Left lung (tissue), 14 donors: ENCODE results near the gene SLAMF7. TPM values are rescaled to one million over a fixed set of nuclear protein-coding genes. Genes with fewer than 3 reads are reported as not detected.
"Not testable (repeated sequence)": the region's sequence is repeated elsewhere in the genome, so short reads cannot be mapped to it uniquely, and the experiment has no call there.

Experiments used
- ATAC-seq: fragments of 200-7000 bp; cut with Tn5 transposase; one replicate; pipeline ENCODE4 v1.9.1; 2020; ENCODE audit warnings: moderate library complexity
- DNase-seq, 4 donors: peaks; one replicate each; pipeline ENCODE4 v3.0.0-alpha.2; 2013 to 2020
- H3K27ac ChIP-seq, 2 donors: fragments of 200-600 bp; sonication (generic) in 1 of 2; one replicate each; pipeline versions ENCODE4 v1.5.0 to v1.8.0; 2020 to 2021
- H3K27me3 ChIP-seq, 2 donors: fragments of 200-600 bp; sonication (generic) in 1 of 2; one replicate each; pipeline versions ENCODE4 v1.5.0 to v1.8.0; 2020 to 2021
- H3K36me3 ChIP-seq, 2 donors: fragments of 200-600 bp; sonication (generic) in 1 of 2; one replicate each; pipeline versions ENCODE4 v1.5.0 to v1.8.0; 2020 to 2021
- H3K4me1 ChIP-seq, 2 donors: fragments of 200-600 bp; one replicate each; pipeline ENCODE4 v1.8.0; 2021
- H3K4me3 ChIP-seq, 2 donors: fragments of 200-600 bp; sonication (generic) in 1 of 2; one replicate each; pipeline versions ENCODE4 v1.5.0 to v1.8.0; 2020 to 2021; ENCODE audit warnings: mild to moderate bottlenecking in 1 of 2
- H3K9me3 ChIP-seq, 2 donors: fragments of 200-600 bp; sonication (generic) in 1 of 2; one replicate each; pipeline versions ENCODE4 v1.5.0 to v1.8.0; 2020 to 2021
- CTCF ChIP-seq, 2 donors: fragments of 200-600 bp; sonication (generic) in 1 of 2; IDR thresholded peaks; one replicate each; pipeline versions ENCODE4 v1.5.0 to v1.8.0; 2021; ENCODE audit warnings: antibody characterized with exemption in 2 of 2
- intact Hi-C, 2 donors: fragments of 100-400 bp; cut with DNase I; formaldehyde crosslinking; loops; one replicate each; pipeline versions ENCODE4 v1.11.2 to v1.14.2; 2022
- long read RNA-seq, 12 donors: library from polyadenylated mRNA in 2 of 12; unstranded in 2 of 12; transcript quantifications; one replicate each; pipeline ENCODE4 v2.0.0 and lab custom pipeline, GENCODE V29; 2019 to 2026
- polyA plus RNA-seq, 6 donors: library from polyadenylated mRNA; unstranded; fragments of 120-200 nt; gene quantifications; one replicate each; pipeline ENCODE4 v1.2.1, GENCODE V29; 2013; ENCODE audit not compliant: insufficient read length in 6 of 6
- total RNA-seq, 2 donors: library from RNA; stranded (reverse); fragmentation: NEBNext Ultra II Directional; extraction: Animal tissue kit (Norgen Biotek cat#: 25700); gene quantifications; one replicate each; pipeline ENCODE4 v1.2.1, GENCODE V29; 2021
- donor health status: DM: no; HTN: yes; CAD: no.
- donor health status: DM: no; HTN: no; CAD: no.

SLAMF7 gene
- total RNA-seq (10 to 100 TPM; 16.9 to 33.8 TPM), polyA plus RNA-seq (1 to 10 TPM in 3 of 6 donors, under 1 TPM in 3; 0.77 to 1.7 (median 1.00) TPM)
- long read RNA-seq, donor 1, result 0 reads
- long read RNA-seq, donor 2, result 0 reads
- long read RNA-seq, donor 3, result 0 reads
- long read RNA-seq, donor 4, partial matches to known transcripts, result 1 of 4 reads
- long read RNA-seq, donor 4, other reads (novel, unspliced or antisense), result 1 of 4 reads
- long read RNA-seq, donor 5, result 0 reads
- long read RNA-seq, donor 6, result 0 reads
- long read RNA-seq, donor 7, result 0 reads
- long read RNA-seq, donor 8, partial matches to known transcripts, result 0 of 1 reads
- long read RNA-seq, donor 8, other reads (novel, unspliced or antisense), result 0 of 1 reads
- long read RNA-seq, donor 9, result 0 reads
- long read RNA-seq, donor 10, partial matches to known transcripts, result 2 of 8 reads
- long read RNA-seq, donor 10, other reads (novel, unspliced or antisense), result 2 of 8 reads
- long read RNA-seq, donor 11, result 0 reads
- long read RNA-seq, donor 12, result 0 reads

DNA sequence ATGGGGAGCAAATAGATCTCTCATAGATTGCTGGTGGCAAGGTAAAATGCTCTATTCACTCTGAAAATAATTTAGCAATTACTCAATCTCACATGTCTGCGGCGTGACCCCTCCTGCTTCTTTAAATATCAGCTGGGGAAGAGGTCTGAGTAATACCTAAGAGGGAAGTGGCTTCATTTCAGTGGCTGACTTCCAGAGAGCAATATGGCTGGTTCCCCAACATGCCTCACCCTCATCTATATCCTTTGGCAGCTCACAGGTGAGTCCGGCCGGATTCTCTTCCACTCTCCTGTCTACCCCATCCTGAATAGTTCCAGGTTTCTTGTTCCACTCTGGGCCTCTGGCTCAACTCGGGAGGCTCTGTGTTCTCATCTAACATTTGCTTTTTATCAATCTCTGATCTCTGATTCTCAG, at the start of gene SLAMF7:
SLAMF7 (plus strand) TSS at position 150 of the 414 bp plus-strand sequence; CDS start at position 205, 55 bp downstream.
- no peak for TF ChIP-seq CTCF (IDR thresholded peaks at IDR 0.05)
- ATAC-seq, result peak; percentile 84
- peak within 1 kb of the TSS in 1 of 2 donors; percentile 43 for H3K4me3 ChIP-seq

GRCh38 chr1:160692390-160692789, 46.7 kb upstream of the SLAMF7 start:
- H3K4me1 ChIP-seq, intact Hi-C loops, H3K9me3 ChIP-seq, H3K36me3 ChIP-seq, DNase-seq, H3K27ac ChIP-seq, ATAC-seq, H3K4me3 ChIP-seq, H3K27me3 ChIP-seq: not testable (repeated sequence)
- peak in 1 of 2 donors; percentile 12 for TF ChIP-seq CTCF (IDR thresholded peaks at IDR 0.05)

More for the DNA sequence above, at the start of gene SLAMF7:
- Histone ChIP-seq H3K4me1 (peaks cover 0 to 51% of the 10 kb centered on the region in 2 donors), H3K27me3 (no peaks in the 10 kb centered on the region), H3K9me3 (peaks cover 0 to 12% of the 10 kb centered on the region in 2 donors), H3K27ac (peak within 1 kb of the TSS in 1 of 2 donors; percentile 57), H3K36me3 (no peaks in the 10 kb centered on the region)
- intact Hi-C loops, result no loop called here
- DNase-seq, result peak in 1 of 4 donors; percentile 42

DNA sequence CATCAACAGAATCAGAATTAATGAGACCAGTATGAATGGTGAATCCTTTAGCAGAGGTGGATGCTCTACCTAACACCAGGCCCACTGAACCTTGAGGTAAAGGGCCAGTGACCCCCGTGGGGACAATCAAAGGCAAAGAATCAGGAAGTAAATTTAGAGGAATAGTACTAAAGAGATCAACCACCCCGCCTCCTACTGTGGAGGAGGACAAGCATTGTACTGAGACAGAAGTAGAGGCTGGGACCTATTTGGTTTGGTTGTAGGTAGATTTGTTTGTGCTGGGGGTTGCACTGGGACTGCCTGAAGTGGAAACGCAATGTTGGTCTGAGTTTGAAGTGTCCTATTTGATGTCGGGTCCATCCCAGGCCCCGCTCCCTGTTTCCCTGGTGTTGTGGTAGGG, 36.9 kb upstream of the SLAMF7 start:
- Histone ChIP-seq H3K27ac (no peak overlapping the region), H3K27me3 (no peaks in the 10 kb centered on the region), H3K36me3 (no peaks in the 10 kb centered on the region), H3K4me1 (peaks cover 0 to 44% of the 10 kb centered on the region in 2 donors), H3K4me3 (no peak overlapping the region), H3K9me3 (no peaks in the 10 kb centered on the region)
- intact Hi-C loops, result no loop called here
- no peak for ATAC-seq
- no peak for TF ChIP-seq CTCF (IDR thresholded peaks at IDR 0.05)
- DNase-seq, result no peak

DNA sequence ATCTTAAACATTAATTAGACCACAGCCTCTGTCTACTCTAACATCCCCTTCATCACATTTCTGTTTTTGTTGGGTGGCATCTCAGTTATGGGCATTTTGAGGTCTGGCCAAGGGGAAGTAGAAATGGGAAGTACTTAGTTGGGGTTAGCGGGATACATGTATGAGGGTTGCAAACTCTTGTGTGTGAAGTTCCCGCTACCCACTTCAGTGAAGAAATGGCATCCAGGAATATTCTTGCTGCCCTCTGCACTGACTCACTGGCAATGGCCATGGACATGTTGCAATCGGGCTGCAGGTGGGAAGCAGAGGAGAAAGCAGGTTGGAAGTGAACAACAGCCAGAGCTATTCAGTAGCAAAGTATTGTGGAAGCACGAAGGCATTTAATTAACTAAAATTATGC, 34.8 kb upstream of the SLAMF7 start:
- intact Hi-C loops, result no loop called here
- DNase-seq (peak in 2 of 4 donors; percentile 43 to 69), ATAC-seq (peak; percentile 74)
- H3K27ac ChIP-seq, result peak overlapping the region in 1 of 2 donors; percentile 88
- no peak overlapping the region for H3K4me3 ChIP-seq
- peaks cover 0 to 60% of the 10 kb centered on the region in 2 donors for H3K4me1 ChIP-seq
- no peak for TF ChIP-seq CTCF (IDR thresholded peaks at IDR 0.05)
- H3K36me3 ChIP-seq, result no peaks in the 10 kb centered on the region
- H3K27me3 ChIP-seq, result no peaks in the 10 kb centered on the region
- H3K9me3 ChIP-seq, result no peaks in the 10 kb centered on the region

DNA sequence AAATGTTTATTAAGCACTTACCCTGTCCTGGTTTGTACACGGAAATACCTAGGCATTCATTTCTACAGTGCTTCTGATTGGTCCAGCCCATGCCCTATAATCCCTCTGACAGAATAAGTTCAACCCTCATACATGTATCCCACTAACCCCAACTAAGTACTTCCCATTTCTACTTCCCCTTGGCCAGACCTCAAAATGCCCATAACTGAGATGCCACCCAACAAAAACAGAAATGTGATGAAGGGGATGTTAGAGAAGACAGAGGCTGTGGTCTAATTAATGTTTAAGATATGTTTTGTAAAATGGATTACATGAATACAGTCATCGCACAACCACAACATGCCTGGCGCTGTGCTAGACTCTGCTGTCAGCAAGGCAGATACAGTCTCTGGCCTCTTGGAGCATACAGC, 33.8 kb upstream of the SLAMF7 start:
- Histone ChIP-seq H3K4me1 (peaks cover 0 to 66% of the 10 kb centered on the region in 2 donors), H3K4me3 (peak overlapping the region in 1 of 2 donors; percentile 58), H3K27ac (peak overlapping the region in 1 of 2 donors; percentile 88)
- DNase-seq, H3K27me3 ChIP-seq, H3K36me3 ChIP-seq, intact Hi-C loops, H3K9me3 ChIP-seq: not testable (repeated sequence)
- peak; percentile 66 for ATAC-seq
